Liver (tissue), 3 donors: ENCODE results near the gene GNAT2.

Source experiments
- EGR1 ChIP-seq, 2 donors: IDR thresholded peaks; 2 replicates each; pipeline ENCODE4 v1.6.1; 2016 to 2018; ENCODE audit warnings: antibody characterized with exemption in 2 of 2, low read depth in 2 of 2
- FOXA1 ChIP-seq: IDR thresholded peaks from 2 replicates; pipeline ENCODE4 v1.6.1; 2016; ENCODE audit warnings: antibody characterized with exemption
- RAD21 ChIP-seq, 2 donors: IDR thresholded peaks; 2 replicates each; pipeline ENCODE4 v1.6.1; 2016; ENCODE audit warnings: antibody characterized with exemption in 2 of 2, mild to moderate bottlenecking in 2 of 2
- TF ChIP-seq, protein P1 (sequence below): fragments of 150-350 bp; IDR thresholded peaks from 2 replicates; pipeline ENCODE4 v1.5.1; 2017; ENCODE audit warnings: improper control_type of control experiment, low read depth, low read length; ENCODE audit not compliant: missing input control
- donor health status: healthy.
- donor health status: healthy.

DNA sequence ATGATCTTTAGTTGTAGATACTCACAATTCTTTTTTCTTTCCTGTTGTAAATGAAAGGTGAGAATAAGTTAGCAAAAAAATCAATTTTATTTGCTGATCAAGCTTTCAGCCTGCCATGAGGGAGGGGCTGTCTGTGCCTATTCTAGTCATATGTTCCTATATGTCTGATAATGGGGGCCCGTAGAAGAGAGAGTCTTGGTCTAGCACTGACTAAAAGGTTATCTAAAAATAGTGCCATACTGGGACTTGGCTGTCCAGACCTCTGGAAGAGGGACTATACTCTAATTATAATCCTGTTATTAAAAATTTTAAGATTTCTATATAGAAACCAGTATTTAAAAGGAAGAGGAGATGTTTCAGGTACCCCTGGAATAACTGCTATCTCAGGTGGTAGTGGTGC lies 52.4 kb downstream of the GNAT2 start:
- TF ChIP-seq, protein P1, sequence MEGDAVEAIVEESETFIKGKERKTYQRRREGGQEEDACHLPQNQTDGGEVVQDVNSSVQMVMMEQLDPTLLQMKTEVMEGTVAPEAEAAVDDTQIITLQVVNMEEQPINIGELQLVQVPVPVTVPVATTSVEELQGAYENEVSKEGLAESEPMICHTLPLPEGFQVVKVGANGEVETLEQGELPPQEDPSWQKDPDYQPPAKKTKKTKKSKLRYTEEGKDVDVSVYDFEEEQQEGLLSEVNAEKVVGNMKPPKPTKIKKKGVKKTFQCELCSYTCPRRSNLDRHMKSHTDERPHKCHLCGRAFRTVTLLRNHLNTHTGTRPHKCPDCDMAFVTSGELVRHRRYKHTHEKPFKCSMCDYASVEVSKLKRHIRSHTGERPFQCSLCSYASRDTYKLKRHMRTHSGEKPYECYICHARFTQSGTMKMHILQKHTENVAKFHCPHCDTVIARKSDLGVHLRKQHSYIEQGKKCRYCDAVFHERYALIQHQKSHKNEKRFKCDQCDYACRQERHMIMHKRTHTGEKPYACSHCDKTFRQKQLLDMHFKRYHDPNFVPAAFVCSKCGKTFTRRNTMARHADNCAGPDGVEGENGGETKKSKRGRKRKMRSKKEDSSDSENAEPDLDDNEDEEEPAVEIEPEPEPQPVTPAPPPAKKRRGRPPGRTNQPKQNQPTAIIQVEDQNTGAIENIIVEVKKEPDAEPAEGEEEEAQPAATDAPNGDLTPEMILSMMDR, result no peak
- TF ChIP-seq RAD21 (IDR thresholded peaks at IDR 0.05) (no peak), EGR1 (IDR thresholded peaks at IDR 0.05; ENCODE audit: low read depth in 2 of 2) (no peak), FOXA1 (no peak)
